ENCODE data around the gene POGZ.

DNA sequence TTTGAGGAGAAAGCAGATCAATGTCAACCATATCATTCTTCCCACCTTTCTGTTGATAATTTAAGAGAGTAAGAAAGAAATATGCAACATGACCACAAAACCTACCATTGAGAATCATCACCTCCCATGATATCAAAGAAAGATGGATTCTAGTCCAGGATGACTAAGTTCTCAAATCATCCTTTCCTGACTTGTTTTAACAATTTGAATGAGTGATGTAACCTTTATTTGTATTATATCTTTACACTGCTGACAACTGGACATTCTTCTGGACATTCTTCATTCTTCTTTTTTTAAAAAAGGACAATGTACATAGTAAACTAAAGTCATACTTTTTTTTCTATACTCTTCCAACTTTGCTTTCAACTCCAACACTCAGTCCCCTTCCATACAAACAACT lies 50.4 kb downstream of the POGZ start:
- TF ChIP-seq, protein P1, sequence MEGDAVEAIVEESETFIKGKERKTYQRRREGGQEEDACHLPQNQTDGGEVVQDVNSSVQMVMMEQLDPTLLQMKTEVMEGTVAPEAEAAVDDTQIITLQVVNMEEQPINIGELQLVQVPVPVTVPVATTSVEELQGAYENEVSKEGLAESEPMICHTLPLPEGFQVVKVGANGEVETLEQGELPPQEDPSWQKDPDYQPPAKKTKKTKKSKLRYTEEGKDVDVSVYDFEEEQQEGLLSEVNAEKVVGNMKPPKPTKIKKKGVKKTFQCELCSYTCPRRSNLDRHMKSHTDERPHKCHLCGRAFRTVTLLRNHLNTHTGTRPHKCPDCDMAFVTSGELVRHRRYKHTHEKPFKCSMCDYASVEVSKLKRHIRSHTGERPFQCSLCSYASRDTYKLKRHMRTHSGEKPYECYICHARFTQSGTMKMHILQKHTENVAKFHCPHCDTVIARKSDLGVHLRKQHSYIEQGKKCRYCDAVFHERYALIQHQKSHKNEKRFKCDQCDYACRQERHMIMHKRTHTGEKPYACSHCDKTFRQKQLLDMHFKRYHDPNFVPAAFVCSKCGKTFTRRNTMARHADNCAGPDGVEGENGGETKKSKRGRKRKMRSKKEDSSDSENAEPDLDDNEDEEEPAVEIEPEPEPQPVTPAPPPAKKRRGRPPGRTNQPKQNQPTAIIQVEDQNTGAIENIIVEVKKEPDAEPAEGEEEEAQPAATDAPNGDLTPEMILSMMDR (IDR thresholded peaks at IDR 0.05): no peak
- TF ChIP-seq POLR2AphosphoS5 (IDR thresholded peaks at IDR 0.05; ENCODE audit: insufficient read depth in 1 of 2, low read depth in 1 of 2): no peak
